PC-3 (cell line): ENCODE measurements around the gene LYPD3. TPM values are rescaled to one million over a fixed set of nuclear protein-coding genes. Genes with fewer than 3 reads are reported as not detected.
A peak's percentile ranks its signal among the peaks of the same experiment; 100 is the strongest.

Experiments
- ATAC-seq: fragments of 200-7000 bp; cut with Tn5 transposase; 2 replicates; pipeline ENCODE4 v1.9.1; 2020; ENCODE audit warnings: mild to moderate bottlenecking, moderate library complexity
- BruUV-seq: library from RNA; stranded (reverse); fragments of 400-500 nt; replicated peaks from 2 replicates; lab custom pipeline; 2021; lab: Mats Ljungman, UMichigan
- CTCF ChIA-PET: fragments of 300-600 bp; sonication (Branson Sonifier 250); formaldehyde crosslinking; loops from one replicate; lab custom pipeline; 2022; ENCODE audit warnings: antibody characterized with exemption; lab: Charles Lee
- POLR2A ChIA-PET: fragments of 300-600 bp; sonication (Branson Sonifier 250); formaldehyde crosslinking; loops from one replicate; lab custom pipeline; 2022; ENCODE audit warnings: antibody characterized with exemption; ENCODE audit not compliant: unreplicated experiment; lab: Charles Lee
- DNase-seq: peaks from one replicate; pipeline ENCODE4 v3.0.0-alpha.2; 2015
- H2AFZ ChIP-seq: fragments of 300-600 bp; sonication (generic); 2 replicates; pipeline ENCODE4 v1.6.0; 2016; ENCODE audit warnings: antibody characterized with exemption, low read length
- H3F3A ChIP-seq: fragments of 300-600 bp; sonication (generic); one replicate; pipeline ENCODE4 v1.6.0; 2017; ENCODE audit warnings: antibody characterized with exemption, low read length, control low read depth, mild to moderate bottlenecking; ENCODE audit not compliant: unreplicated experiment
- H3K27ac ChIP-seq: fragments of 300-600 bp; sonication (generic); 2 replicates; pipeline ENCODE4 v1.5.1; 2016; ENCODE audit warnings: mild to moderate bottlenecking, low read length
- H3K27me3 ChIP-seq: fragments of 300-600 bp; sonication (generic); 2 replicates; pipeline ENCODE4 v1.6.1; 2016; ENCODE audit warnings: low read length, mixed read lengths
- H3K36me3 ChIP-seq: fragments of 300-600 bp; sonication (generic); 2 replicates; pipeline ENCODE4 v1.6.1; 2016; ENCODE audit warnings: low read depth, mixed run types, low read length, mixed read lengths
- H3K4me1 ChIP-seq: fragments of 300-600 bp; sonication (generic); 2 replicates; pipeline ENCODE4 v1.5.1; 2016; ENCODE audit warnings: low read length; ENCODE audit not compliant: insufficient read depth
- H3K4me2 ChIP-seq: fragments of 300-600 bp; sonication (generic); 2 replicates; pipeline ENCODE4 v1.6.0; 2016; ENCODE audit warnings: low read length
- H3K4me3 ChIP-seq: fragments of 300-600 bp; sonication (generic); 2 replicates; pipeline ENCODE4 v1.5.1; 2016; ENCODE audit warnings: mild to moderate bottlenecking, low read length, mixed read lengths
- H3K79me2 ChIP-seq: fragments of 300-600 bp; sonication (generic); 2 replicates; pipeline ENCODE4 v1.6.1; 2017; ENCODE audit warnings: low read length, mixed read lengths
- H3K9ac ChIP-seq: fragments of 300-600 bp; sonication (generic); 2 replicates; pipeline ENCODE4 v1.6.0; 2016; ENCODE audit warnings: mild to moderate bottlenecking, low read length
- H3K9me2 ChIP-seq: fragments of 300-600 bp; sonication (generic); replicated peaks from 2 replicates; pipeline ENCODE4 v1.6.1; 2016; ENCODE audit warnings: mixed run types, low read length, mixed read lengths
- H3K9me3 ChIP-seq: fragments of 300-600 bp; sonication (generic); 2 replicates; pipeline ENCODE4 v1.6.1; 2016; ENCODE audit warnings: low read length, mixed read lengths
- H4K20me1 ChIP-seq: fragments of 300-600 bp; sonication (generic); 2 replicates; pipeline ENCODE4 v1.6.1; 2016; ENCODE audit warnings: low read length, mixed read lengths
- CTCF ChIP-seq: fragments of 300-600 bp; sonication (generic); conservative IDR thresholded peaks from 2 replicates; pipeline ENCODE4 v1.5.1; 2017; ENCODE audit warnings: antibody characterized with exemption, low read depth, mild to moderate bottlenecking, low read length
- EZH2 ChIP-seq: fragments of 300-600 bp; sonication (generic); IDR thresholded peaks from one replicate; pipeline ENCODE4 v1.6.1; 2017; ENCODE audit warnings: antibody characterized with exemption, mild to moderate bottlenecking, low read length; ENCODE audit not compliant: unreplicated experiment
- EZH2phosphoT487 ChIP-seq: fragments of 300-600 bp; sonication (generic); IDR thresholded peaks from 2 replicates; pipeline ENCODE4 v1.6.1; 2018; ENCODE audit warnings: mild to moderate bottlenecking, antibody characterized with exemption, low read length, borderline replicate concordance
- intact Hi-C: fragments of 100-400 bp; cut with micrococcal nuclease; formaldehyde crosslinking; loops from 2 replicates; pipeline ENCODE4 v1.9.0; 2023
- total RNA-seq: library from RNA; depleted of rRNA; stranded (reverse); fragments of >200 nt; gene quantifications from 2 replicates; pipeline ENCODE4 v1.2.3, GENCODE V29; 2014

LYPD3 gene
- total RNA-seq, 1 experiment from 2014 or later: 16.8 TPM

GRCh38 chr19:43469160-43469480, 3.7 kb upstream of the LYPD3 start:
- Histone ChIP-seq H3K27ac (peak overlapping the region; percentile 97), H3F3A (no peaks in the 10 kb centered on the region), H3K36me3 (no peaks in the 10 kb centered on the region), H4K20me1 (no peaks in the 10 kb centered on the region), H3K4me3 (no peak overlapping the region), H3K4me2 (peak overlapping the region; percentile 66; the same call in 1 of the 2 replicates), H2AFZ (no peak overlapping the region), H3K9ac (peak overlapping the region; percentile 77; the same call in 1 of the 2 replicates), H3K9me3 (no peaks in the 10 kb centered on the region), H3K4me1 (peaks cover 61% of the 10 kb centered on the region), H3K79me2 (0 out of 2 replicates have a peak, but pooled peaks cover 9% of the 10 kb centered on the region), H3K9me2 (no peaks in the 10 kb centered on the region), H3K27me3 (no peaks in the 10 kb centered on the region)
- CTCF ChIA-PET: no interaction called here
- no TSS peak for BruUV-seq
- intact Hi-C loops: no loop called here
- TF ChIP-seq EZH2 (no peak), CTCF (no peak), EZH2phosphoT487 (no peak)
- POLR2A ChIA-PET: no interaction called here
- no peak for ATAC-seq
- DNase-seq: no peak

GRCh38 chr19:43468354-43469159, 3.1 kb upstream of the LYPD3 start:
- ChIA-PET CTCF (interaction anchor here (0.6 kb wide), 1 partner anchor 87 kb away, joined by 3 read pairs; no protein-coding TSS in a partner anchor), POLR2A (no interaction called here)
- peak overlapping the region; percentile 97 for H3K27ac ChIP-seq
- H3K9me2 ChIP-seq: no peaks in the 10 kb centered on the region
- H3K9ac ChIP-seq: peak overlapping the region; percentile 77
- no peaks in the 10 kb centered on the region for H4K20me1 ChIP-seq
- intact Hi-C loops: no loop called here
- no peaks in the 10 kb centered on the region for H3K36me3 ChIP-seq
- H3K9me3 ChIP-seq: no peaks in the 10 kb centered on the region
- no peak for DNase-seq
- no peaks in the 10 kb centered on the region for H3F3A ChIP-seq
- no peak overlapping the region for H2AFZ ChIP-seq
- H3K4me1 ChIP-seq: peaks cover 63% of the 10 kb centered on the region
- 0 out of 2 replicates have a peak, but pooled peaks cover 9% of the 10 kb centered on the region for H3K79me2 ChIP-seq
- peak overlapping the region; percentile 42; the same call in 1 of the 2 replicates for H3K4me3 ChIP-seq
- H3K4me2 ChIP-seq: peak overlapping the region; percentile 66
- TF ChIP-seq CTCF (no peak), EZH2 (no peak), EZH2phosphoT487 (no peak)
- ATAC-seq: no peak
- H3K27me3 ChIP-seq: no peaks in the 10 kb centered on the region
- no TSS peak for BruUV-seq

- ATAC-seq (peak; percentile 2), DNase-seq (peak; percentile 71)
- peak overlapping the region; percentile 42; the same call in 1 of the 2 replicates for H3K4me3 ChIP-seq
- 0 out of 2 replicates have a peak, but pooled peaks cover 9% of the 10 kb centered on the region for H3K79me2 ChIP-seq
- BruUV-seq: no TSS peak
- no peaks in the 10 kb centered on the region for H3K9me2 ChIP-seq
- CTCF ChIA-PET: interaction anchor here (0.6 kb wide), 1 partner anchor 88 kb away, joined by 3 read pairs; no protein-coding TSS in a partner anchor
- H3F3A ChIP-seq: no peaks in the 10 kb centered on the region
- no peaks in the 10 kb centered on the region for H4K20me1 ChIP-seq
- peak overlapping the region; percentile 66 for H3K4me2 ChIP-seq
- no peaks in the 10 kb centered on the region for H3K9me3 ChIP-seq
- intact Hi-C loops: no loop called here
- no peaks in the 10 kb centered on the region for H3K36me3 ChIP-seq
- POLR2A ChIA-PET: no interaction called here
- peak overlapping the region; percentile 97 for H3K27ac ChIP-seq
- peak overlapping the region; percentile 77 for H3K9ac ChIP-seq
- TF ChIP-seq CTCF: no peak
- no peak for TF ChIP-seq EZH2
- no peak for TF ChIP-seq EZH2phosphoT487
- H3K27me3 ChIP-seq: no peaks in the 10 kb centered on the region
- peak overlapping the region; percentile 26; the same call in 1 of the 2 replicates for H2AFZ ChIP-seq
- peaks cover 67% of the 10 kb centered on the region for H3K4me1 ChIP-seq
Observed at GRCh38 chr19:43467730-43468129, 2.3 kb upstream of the LYPD3 start.
